Spleen (tissue), 7 donors: ENCODE results near the gene ACACA.

Experiments
- POLR2A ChIP-seq, 3 donors: fragments of 450-650 bp; IDR thresholded peaks; one replicate each; pipeline ENCODE4 v1.5.1; 2017; ENCODE audit warnings: antibody characterized with exemption in 3 of 3, mild to moderate bottlenecking in 1 of 3
- POLR2AphosphoS5 ChIP-seq, 3 donors: sonication (generic); formaldehyde crosslinking; IDR thresholded peaks; one replicate each; pipeline ENCODE4 v1.5.1; 2017; ENCODE audit warnings: antibody characterized with exemption in 3 of 3
- TF ChIP-seq, protein P1 (sequence below), 11 experiments: fragments of 200-600 bp in 7 of 11; fragments of 450-650 bp in 4 of 11; sonication (generic) in 4 of 11; IDR thresholded peaks in 8 of 11; conservative IDR thresholded peaks in 3 of 11; 1 replicate in 7 of 11; 2 replicates in 4 of 11; pipeline versions ENCODE4 v1.4.0 to v1.8.0; 2016 to 2021; ENCODE audit warnings: antibody characterized with exemption in 11 of 11, inconsistent platforms in 4 of 11, mild to moderate bottlenecking in 1 of 11
- donor health status: DM: no; HTN: no; CAD: no; lungs with moderate emphysema.
- donor health status: DM: no; HTN: no; CAD: no.
- donor health status: DM: no; HTN: no; CAD: no.

DNA sequence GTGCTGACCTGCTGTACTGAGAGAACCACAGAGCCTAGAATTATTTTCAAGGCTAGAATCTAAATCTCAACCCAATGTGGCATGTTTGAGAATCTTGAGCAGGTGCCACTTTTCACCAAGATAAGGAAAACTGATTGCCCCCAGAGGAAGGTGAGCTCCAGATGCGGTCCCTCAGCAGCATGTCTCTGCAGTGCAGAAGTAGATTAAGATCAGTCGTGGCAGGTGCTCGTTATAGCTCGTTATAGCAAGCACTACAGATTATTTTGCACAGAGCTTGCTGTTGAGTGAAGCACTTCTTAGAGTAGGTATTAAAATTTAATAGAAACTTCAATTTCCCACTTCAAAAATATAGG, 281.8 kb downstream of the ACACA start:
- TF ChIP-seq POLR2AphosphoS5 (IDR thresholded peaks at IDR 0.05): no peak
- TF ChIP-seq, protein P1, sequence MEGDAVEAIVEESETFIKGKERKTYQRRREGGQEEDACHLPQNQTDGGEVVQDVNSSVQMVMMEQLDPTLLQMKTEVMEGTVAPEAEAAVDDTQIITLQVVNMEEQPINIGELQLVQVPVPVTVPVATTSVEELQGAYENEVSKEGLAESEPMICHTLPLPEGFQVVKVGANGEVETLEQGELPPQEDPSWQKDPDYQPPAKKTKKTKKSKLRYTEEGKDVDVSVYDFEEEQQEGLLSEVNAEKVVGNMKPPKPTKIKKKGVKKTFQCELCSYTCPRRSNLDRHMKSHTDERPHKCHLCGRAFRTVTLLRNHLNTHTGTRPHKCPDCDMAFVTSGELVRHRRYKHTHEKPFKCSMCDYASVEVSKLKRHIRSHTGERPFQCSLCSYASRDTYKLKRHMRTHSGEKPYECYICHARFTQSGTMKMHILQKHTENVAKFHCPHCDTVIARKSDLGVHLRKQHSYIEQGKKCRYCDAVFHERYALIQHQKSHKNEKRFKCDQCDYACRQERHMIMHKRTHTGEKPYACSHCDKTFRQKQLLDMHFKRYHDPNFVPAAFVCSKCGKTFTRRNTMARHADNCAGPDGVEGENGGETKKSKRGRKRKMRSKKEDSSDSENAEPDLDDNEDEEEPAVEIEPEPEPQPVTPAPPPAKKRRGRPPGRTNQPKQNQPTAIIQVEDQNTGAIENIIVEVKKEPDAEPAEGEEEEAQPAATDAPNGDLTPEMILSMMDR (IDR thresholded peaks at IDR 0.05 in 8 of 11, conservative IDR thresholded peaks at IDR 0.05 in 3 of 11): no peak
- TF ChIP-seq POLR2A (IDR thresholded peaks at IDR 0.05): no peak
